T-helper 2 cell treated with Interferon-gamma antibody and Interleukin-4, amounts not matched to agents 100 ng/mL and 5 ng/mL, for 36 hours (primary cell): ENCODE measurements around the gene MARK4. TPM values are rescaled to one million over a fixed set of nuclear protein-coding genes. Genes with fewer than 3 reads are reported as not detected.

Experiments
- intact Hi-C: fragments of 100-400 bp; cut with micrococcal nuclease; formaldehyde crosslinking; loops from one replicate; pipeline ENCODE4 v1.15.1; 2023
- total RNA-seq: library from RNA; stranded (reverse); gene quantifications from 2 replicates; pipeline ENCODE4 v1.2.3, GENCODE V29; 2022

The MARK4 gene
- total RNA-seq, 1 donor from 2014 or later: 20.4 TPM

GRCh38 chr19:45334881-45335280 is 83.8 kb downstream of the MARK4 start:
- intact Hi-C loops: loop anchor here (5.0 kb wide), 2 partner anchors 83 to 553 kb away; partner anchors contain the start of gene MARK4

GRCh38 chr19:45336696-45337251 is 85.7 kb downstream of the MARK4 start:
- intact Hi-C loops: loop anchor here (5.0 kb wide), 2 partner anchors 84 to 554 kb away; partner anchors contain the start of gene MARK4

GRCh38 chr19:45339629-45340028 is 88.6 kb downstream of the MARK4 start:
- intact Hi-C loops: loop anchor here (5.0 kb wide), 2 partner anchors 87 to 557 kb away; partner anchors contain the start of gene MARK4

- intact Hi-C loops: no loop called here
Observed at GRCh38 chr19:45340232-45340898, 89.3 kb downstream of the MARK4 start, which contains the start of gene KLC3. TSS of gene KLC3 (plus strand) at chr19:45340750. CDS start at chr19:45345542, 4,792 bp downstream.

- intact Hi-C loops: no loop called here
Observed at GRCh38 chr19:45340899-45341453, 89.9 kb downstream of the MARK4 start.

- intact Hi-C loops: no loop called here
Observed at GRCh38 chr19:45342911-45343310, 91.8 kb downstream of the MARK4 start.

GRCh38 chr19:45344621-45345505 is 93.8 kb downstream of the MARK4 start:
- intact Hi-C loops: no loop called here

- intact Hi-C loops: no loop called here
Observed at GRCh38 chr19:45345506-45345860, 94.4 kb downstream of the MARK4 start.

GRCh38 chr19:45346449-45346848 is 95.4 kb downstream of the MARK4 start:
- intact Hi-C loops: no loop called here

- intact Hi-C loops: no loop called here
Observed at GRCh38 chr19:45347570-45348366, 96.7 kb downstream of the MARK4 start.

GRCh38 chr19:45348367-45349125 is 97.5 kb downstream of the MARK4 start:
- intact Hi-C loops: no loop called here

- intact Hi-C loops: no loop called here
Observed at GRCh38 chr19:45349126-45349415, 98.0 kb downstream of the MARK4 start.

GRCh38 chr19:45349430-45349941 is 98.4 kb downstream of the MARK4 start:
- intact Hi-C loops: no loop called here

- intact Hi-C loops: no loop called here
Observed at GRCh38 chr19:45350477-45351058, 99.5 kb downstream of the MARK4 start.

- intact Hi-C loops: no loop called here
Observed at GRCh38 chr19:45351401-45351952, 100.4 kb downstream of the MARK4 start.

- intact Hi-C loops: no loop called here
Observed at GRCh38 chr19:45352062-45352461, 101.0 kb downstream of the MARK4 start.

GRCh38 chr19:45352471-45352870 is 101.4 kb downstream of the MARK4 start:
- intact Hi-C loops: no loop called here

GRCh38 chr19:45352914-45353796 is 102.1 kb downstream of the MARK4 start:
- intact Hi-C loops: no loop called here
